HUDEP-2 (cell line): ENCODE measurements around the gene TSSC4.

ENCODE experiments used
- DNase-seq, 76 experiments: peaks; one replicate each; lab custom pipeline; 2025; ENCODE audit not compliant: unreplicated experiment in 76 of 76; lab: John Stamatoyannopoulos, UW

Gene TSSC4

GRCh38 chr11:2431395-2431794, 30.8 kb downstream of the TSSC4 start:
- no peak for DNase-seq

GRCh38 chr11:2432171-2432621, 31.6 kb downstream of the TSSC4 start:
- no peak for DNase-seq

- DNase-seq: no peak
Observed at GRCh38 chr11:2432628-2433071, 32.1 kb downstream of the TSSC4 start.

- no peak for DNase-seq
Observed at GRCh38 chr11:2433106-2433925, 32.8 kb downstream of the TSSC4 start.

GRCh38 chr11:2434008-2434407, 33.5 kb downstream of the TSSC4 start:
- DNase-seq: no peak

GRCh38 chr11:2434506-2435255, 34.1 kb downstream of the TSSC4 start:
- DNase-seq: no peak

GRCh38 chr11:2435288-2436012, 34.9 kb downstream of the TSSC4 start:
- no peak for DNase-seq

- DNase-seq: no peak
Observed at GRCh38 chr11:2436013-2436520, 35.5 kb downstream of the TSSC4 start.

GRCh38 chr11:2436521-2437031, 36.0 kb downstream of the TSSC4 start:
- no peak for DNase-seq

- DNase-seq: no peak
Observed at GRCh38 chr11:2437516-2437915, 37.0 kb downstream of the TSSC4 start.

- DNase-seq: no peak
Observed at GRCh38 chr11:2439820-2440219, 39.3 kb downstream of the TSSC4 start.

GRCh38 chr11:2440646-2441045, 40.1 kb downstream of the TSSC4 start:
- DNase-seq: no peak

GRCh38 chr11:2441171-2441570, 40.6 kb downstream of the TSSC4 start:
- DNase-seq: no peak

GRCh38 chr11:2442589-2442988, 42.0 kb downstream of the TSSC4 start:
- peak in 1 of 76 experiments; percentile 8 for DNase-seq

- DNase-seq: no peak
Observed at GRCh38 chr11:2443406-2443805, 42.9 kb downstream of the TSSC4 start.

GRCh38 chr11:2443881-2444820, 43.6 kb downstream of the TSSC4 start, which contains the start of gene TRPM5:
Gene TRPM5, minus strand, starts transcription at chr11:2444514. Its CDS starts 21,478 bp downstream, at chr11:2423036.
- DNase-seq: peak in 11 of 76 experiments; percentile 13 to 68 (median 37)

GRCh38 chr11:2444821-2445745, 44.5 kb downstream of the TSSC4 start, which contains the start of gene KCNQ1:
Gene KCNQ1, plus strand, starts transcription at chr11:2445008. Its CDS starts 91 bp downstream, at chr11:2445099.
- peak in 32 of 76 experiments; percentile 3 to 68 (median 29) for DNase-seq
